VCaP (cell line): ENCODE results near the gene RPS15.
A peak's percentile ranks its signal among the peaks of the same experiment; 100 is the strongest.

Experiments
- H3K27ac ChIP-seq: fragments of 450-650 bp; 2 replicates; pipeline ENCODE4 v1.5.1; 2017
- CTCF ChIP-seq: fragments of 450-650 bp; conservative IDR thresholded peaks from 2 replicates; pipeline ENCODE4 v1.5.1; 2017; ENCODE audit warnings: mild to moderate bottlenecking, moderate library complexity

The RPS15 gene

DNA sequence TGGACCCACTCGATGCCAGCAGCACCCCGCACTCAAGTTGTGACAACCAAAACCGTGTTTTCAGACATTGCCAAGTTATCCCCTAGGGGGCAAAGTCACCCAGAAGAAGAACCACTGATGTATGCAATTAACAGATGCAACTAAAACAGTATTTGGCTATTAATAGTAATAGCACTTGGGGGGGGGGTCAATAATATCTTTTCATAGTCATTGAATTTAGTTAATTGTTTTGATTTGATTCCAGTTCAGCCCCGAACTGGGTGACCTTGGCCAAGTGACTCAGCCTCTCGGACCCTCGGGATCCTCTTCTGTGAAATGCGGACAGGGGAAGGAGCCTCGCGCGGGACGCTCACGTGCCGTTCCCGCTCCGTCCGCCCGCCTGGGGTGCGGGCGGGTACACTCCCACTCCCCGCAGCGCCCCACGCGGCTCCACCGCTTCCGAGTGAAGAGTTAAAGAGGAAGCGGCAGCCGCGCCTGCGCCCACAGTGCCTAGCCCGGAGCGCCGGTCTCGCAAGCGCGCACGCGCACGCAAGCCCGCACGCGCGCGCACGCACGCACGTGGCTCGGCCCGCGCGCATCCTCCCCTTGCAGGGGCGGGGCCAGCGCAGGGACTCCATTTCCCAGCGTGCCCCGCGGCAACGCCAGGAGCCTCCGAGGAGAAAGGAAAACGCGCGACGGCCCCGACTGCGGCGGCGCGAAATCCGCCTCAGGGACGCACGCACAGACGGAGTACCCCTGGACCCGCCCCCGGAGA lies 31.2 kb upstream of the RPS15 start:
- peak overlapping the region; percentile 99 for H3K27ac ChIP-seq
- TF ChIP-seq CTCF: peak; percentile 63

DNA sequence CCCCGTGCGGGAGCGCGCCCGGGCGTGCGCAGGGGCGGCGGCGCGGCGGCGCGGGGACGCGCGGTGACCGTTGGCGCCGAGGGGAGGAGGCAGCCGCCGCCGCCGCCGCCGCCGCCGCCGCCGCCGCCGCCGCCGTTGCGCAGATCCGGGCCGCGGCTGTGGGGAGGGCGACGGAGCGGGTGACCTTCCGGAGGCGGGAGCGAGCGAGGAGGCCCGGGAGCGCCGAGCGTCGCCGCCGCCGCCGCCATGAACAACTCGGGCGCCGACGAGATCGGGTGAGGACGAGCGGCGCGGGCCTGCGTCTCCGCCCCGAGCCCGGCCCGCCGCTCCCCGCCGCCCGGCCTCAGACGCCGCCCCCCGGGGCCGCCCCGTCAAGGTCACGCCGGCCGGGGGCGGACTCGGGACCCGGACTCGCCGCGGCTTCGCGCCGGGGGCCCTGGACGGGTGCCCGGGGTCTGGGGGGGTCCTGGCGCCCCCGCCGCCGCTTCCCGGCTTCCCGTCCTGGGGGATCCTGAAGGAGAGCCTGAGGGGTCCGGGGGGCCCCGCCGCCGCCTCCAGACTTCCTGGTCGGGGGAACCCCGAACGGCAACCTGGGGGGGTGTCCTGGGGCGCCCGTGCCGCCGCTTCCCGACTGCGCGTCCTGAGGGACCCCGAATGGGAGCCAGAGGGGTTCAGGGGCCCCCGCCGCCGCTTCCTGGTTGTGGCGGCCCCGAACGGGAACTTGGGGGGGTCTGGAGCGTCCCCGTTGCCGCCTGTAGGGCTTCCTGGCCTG lies 30.5 kb upstream of the RPS15 start, which contains the start of gene DAZAP1:
Gene DAZAP1, plus strand, starts transcription at position 59 of the 772 bp plus-strand sequence. Its CDS starts 188 bp downstream, at position 247.
- peak within 1 kb of the TSS; percentile 99 for H3K27ac ChIP-seq
- TF ChIP-seq CTCF: no peak

DNA sequence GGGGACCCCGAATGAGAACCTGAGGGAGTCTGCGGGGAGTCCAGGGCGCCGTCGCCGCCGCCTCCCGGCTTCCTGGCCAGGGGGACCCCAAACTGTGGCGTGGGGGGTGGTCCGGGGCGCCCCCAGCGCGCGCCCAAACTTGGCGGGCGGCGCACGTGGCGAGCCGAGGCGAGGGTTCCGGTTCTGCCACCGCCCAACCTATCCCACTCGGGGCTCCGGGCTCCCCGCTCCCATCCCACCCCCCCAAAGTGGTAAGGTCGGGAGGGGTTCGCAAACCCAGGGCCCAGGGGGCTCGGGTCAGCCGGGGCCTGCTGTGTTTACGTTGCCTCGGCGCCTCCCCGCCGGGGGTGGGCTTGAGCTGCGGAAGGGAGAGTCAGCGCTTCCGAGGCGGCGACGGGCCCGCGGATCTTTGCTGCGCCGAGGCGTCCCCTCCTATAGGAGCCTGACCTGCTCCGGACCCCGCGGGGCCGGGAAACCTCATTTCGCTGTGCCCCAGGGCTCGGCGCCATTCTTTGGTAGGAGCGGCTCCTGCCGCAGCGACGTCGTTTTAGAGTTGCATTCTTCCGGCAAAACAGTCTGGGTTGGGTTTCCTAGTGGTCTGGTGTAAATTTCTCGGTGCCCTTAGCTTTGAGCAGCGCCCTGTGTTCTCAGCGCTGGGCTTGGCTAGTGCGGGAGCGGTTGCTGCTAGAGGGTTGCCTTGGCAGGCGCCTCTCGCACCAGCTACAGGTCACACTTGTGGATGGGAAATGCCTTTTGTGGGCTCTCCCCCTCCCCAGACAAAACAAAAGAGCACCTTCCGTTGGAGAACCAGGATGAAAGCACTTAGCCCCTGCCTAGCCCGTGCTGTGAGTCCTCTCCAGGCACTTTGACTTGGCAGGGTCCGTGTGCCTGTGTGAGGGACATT lies 29.6 kb upstream of the RPS15 start:
- TF ChIP-seq CTCF: no peak
- H3K27ac ChIP-seq: peak overlapping the region; percentile 99

DNA sequence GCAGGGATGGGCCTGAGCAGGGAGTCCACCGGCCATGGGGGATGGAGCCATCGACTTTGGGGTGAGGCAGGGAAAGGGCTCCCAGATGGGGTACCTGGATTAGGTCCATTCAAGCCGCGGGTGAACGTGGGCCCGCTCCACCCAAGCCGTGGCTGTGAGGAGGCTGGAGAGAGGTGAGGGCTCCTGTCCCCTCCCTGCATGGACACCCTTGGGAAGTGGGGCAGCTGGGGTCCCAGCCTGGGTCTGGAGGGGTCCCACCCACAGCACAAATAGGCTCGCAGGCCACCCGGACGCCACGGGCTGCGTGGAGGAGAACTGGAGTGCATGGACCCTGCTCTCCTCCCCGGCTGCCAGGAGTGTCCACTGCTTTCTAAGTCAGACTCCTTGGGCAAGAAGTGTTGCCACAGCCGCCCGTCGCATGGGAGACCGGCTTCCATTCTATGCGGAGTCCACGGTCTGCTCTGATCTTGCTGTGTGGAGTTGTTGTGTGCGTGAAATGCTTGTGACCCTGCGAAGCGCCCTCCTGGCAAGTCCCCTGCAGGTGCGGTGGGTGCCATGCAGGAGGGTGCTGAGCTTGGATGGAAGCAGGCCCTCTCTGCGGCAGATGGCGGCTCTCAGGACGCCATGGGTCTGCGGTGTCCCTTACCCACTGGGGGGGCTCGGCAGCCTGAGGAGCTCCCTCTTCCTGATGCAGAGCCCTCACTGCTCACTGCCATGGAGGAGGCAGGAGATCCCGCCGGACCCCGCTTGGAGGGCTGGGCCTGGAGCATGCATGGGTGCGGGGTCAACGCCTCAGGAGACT lies 28.8 kb upstream of the RPS15 start:
- no peak for TF ChIP-seq CTCF
- peak overlapping the region; percentile 99 for H3K27ac ChIP-seq

DNA sequence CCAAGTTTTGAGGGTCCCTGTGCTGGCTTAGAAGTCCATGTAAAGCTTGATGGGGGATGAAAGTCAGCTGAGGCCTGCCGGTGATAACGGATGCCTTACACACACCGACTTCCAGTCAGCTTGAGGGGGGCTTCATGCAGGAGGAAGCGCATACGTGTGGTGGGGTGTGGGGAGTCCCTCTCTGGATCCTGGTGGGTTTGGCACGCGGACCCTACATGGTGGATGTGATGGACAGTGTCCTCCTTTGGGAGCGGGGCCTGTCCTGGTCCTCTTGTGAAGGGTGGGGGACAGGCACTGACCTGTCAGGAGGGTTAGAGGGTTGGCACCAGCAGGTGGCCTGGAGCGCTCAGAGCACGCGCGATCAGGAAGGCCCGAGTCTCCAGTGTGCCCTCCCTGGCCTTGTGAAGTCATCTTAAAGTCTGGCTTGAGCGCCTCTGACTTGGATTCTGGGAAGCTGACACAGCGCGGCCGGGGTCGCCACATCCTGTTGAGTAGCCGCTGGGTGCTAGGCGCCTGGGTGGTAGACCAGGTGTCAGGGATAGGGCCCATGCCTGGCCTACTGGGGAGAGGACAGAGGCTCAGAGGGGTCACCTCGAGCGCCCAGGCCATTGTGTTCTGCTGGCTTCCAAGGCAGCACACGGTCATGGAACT lies 27.9 kb upstream of the RPS15 start:
- no peak for TF ChIP-seq CTCF
- H3K27ac ChIP-seq: peak overlapping the region; percentile 99

DNA sequence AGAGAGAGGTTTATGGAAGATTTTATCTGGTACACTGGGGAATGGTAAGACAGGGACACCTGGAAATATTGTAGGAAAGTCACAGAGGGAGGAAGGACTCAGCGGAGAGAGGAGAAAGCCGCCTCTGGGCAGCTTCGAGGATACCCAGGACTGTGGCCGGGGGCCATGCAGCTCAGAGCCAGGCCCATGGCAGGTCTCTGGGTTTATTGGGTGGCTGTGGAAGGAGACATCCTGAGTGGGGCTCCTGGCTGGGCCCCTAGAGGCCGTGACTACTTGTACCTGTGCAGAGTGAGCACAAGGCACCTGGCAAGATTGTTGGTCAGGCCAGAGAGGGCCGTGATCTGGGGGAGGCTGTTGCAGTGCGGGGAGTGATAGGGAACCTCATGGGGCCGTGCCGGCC lies 27.4 kb upstream of the RPS15 start:
- H3K27ac ChIP-seq: peak overlapping the region; percentile 99
- TF ChIP-seq CTCF: no peak
